ENCODE data around the gene AMDHD2.
"Not testable (repeated sequence)": the region's sequence is repeated elsewhere in the genome, so short reads cannot be mapped to it uniquely, and the experiment has no call there.

Gene AMDHD2

GRCh38 chr16:2475413-2476344, 44.5 kb upstream of the AMDHD2 start:
- peaks cover 18% of the 10 kb centered on the region for H3K4me1 ChIP-seq (ENCODE audit: control insufficient read depth, insufficient read depth, low read length)
- H3K4me3 ChIP-seq (ENCODE audit: low read depth, low read length) = peak overlapping the region; percentile 78
- H3K27me3 ChIP-seq (ENCODE audit: control insufficient read depth, insufficient read depth, low read length) = peaks cover 44% of the 10 kb centered on the region
- no peak overlapping the region for H3K27ac ChIP-seq (ENCODE audit: low read depth, low read length)
- H3K9ac ChIP-seq (ENCODE audit: low read length) = no peak overlapping the region
- no peaks in the 10 kb centered on the region for H3K9me3 ChIP-seq (ENCODE audit: control insufficient read depth, insufficient read depth, low read depth, low read length)
- H3K36me3 ChIP-seq (ENCODE audit: control insufficient read depth, insufficient read depth, low read length) = no peaks in the 10 kb centered on the region

DNA sequence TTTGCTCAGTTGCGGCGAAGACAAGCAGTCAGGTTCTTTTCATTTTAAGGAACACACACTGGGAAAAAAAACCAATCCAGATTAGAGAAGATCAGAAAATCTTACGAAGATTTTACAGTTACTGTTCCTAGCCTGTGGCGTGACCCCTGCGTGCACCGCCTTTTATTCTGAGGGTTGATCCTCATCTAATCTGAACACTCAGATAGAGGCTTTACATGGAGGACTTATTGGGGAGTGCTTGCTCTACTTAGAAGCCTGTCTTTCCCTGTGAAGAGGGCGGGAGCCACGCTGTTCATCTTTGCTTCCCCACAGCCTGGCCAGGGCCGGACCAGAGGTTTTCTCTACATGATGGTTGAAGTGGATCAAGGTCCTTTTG, 43.8 kb upstream of the AMDHD2 start:
- Histone ChIP-seq H3K4me3 (ENCODE audit: low read depth, low read length) (no peak overlapping the region), H3K9ac (ENCODE audit: low read length) (no peak overlapping the region)

DNA sequence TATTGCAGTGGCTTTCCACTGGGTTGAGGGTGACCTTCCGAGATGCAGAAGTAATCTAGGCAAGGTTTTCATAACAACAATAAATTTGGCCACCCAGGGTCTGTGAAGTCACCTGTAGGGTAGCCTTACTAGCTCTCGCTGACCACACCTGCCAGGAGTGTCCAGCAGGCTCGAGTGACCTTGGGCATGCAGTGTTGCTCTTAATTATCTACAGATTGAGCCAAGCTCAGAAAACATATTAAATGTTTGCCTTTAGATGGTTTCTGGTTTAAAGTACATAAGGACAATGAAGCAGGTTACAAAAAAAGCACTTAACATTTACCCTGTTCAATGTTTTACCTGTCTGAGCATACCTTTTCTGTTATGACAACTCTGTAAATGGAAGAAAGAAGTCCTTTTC, 43.4 kb upstream of the AMDHD2 start:
- H3K27ac ChIP-seq (ENCODE audit: low read depth, low read length) = no peak overlapping the region
- H3K36me3 ChIP-seq (ENCODE audit: control insufficient read depth, insufficient read depth, low read length) = no peaks in the 10 kb centered on the region
- H3K9ac ChIP-seq (ENCODE audit: low read length) = no peak overlapping the region
- H3K27me3 ChIP-seq (ENCODE audit: control insufficient read depth, insufficient read depth, low read length) = peaks cover 38% of the 10 kb centered on the region
- peaks cover 15% of the 10 kb centered on the region for H3K4me1 ChIP-seq (ENCODE audit: control insufficient read depth, insufficient read depth, low read length)
- H3K4me3 ChIP-seq (ENCODE audit: low read depth, low read length) = no peak overlapping the region
- H3K9me3 ChIP-seq (ENCODE audit: control insufficient read depth, insufficient read depth, low read depth, low read length) = no peaks in the 10 kb centered on the region

More for the DNA sequence above, 43.8 kb upstream of the AMDHD2 start:
- Histone ChIP-seq H3K4me1 (ENCODE audit: control insufficient read depth, insufficient read depth, low read length) (peaks cover 16% of the 10 kb centered on the region), H3K36me3 (ENCODE audit: control insufficient read depth, insufficient read depth, low read length) (no peaks in the 10 kb centered on the region), H3K27ac (ENCODE audit: low read depth, low read length) (no peak overlapping the region), H3K9me3 (ENCODE audit: control insufficient read depth, insufficient read depth, low read depth, low read length) (no peaks in the 10 kb centered on the region), H3K27me3 (ENCODE audit: control insufficient read depth, insufficient read depth, low read length) (peaks cover 42% of the 10 kb centered on the region)

DNA sequence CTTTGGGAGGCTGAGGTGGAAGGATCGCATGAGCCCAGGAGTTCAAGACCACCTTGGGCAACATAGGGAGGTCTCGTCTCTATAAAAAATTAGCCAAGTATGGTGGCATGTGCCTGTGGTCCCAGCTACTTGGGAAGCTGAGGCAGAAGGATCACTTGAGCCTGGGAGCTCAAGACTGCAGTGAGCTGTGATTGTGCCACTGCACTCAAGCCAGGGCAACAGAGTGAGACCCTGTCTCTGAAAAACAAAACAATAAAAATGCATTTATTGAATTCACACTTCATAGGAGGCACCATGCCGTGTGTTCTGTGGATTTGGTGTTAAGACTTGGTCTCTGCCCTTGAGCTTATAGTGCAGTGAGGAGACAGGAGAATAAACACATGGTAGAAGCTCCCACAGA, 42.8 kb upstream of the AMDHD2 start:
- Histone ChIP-seq H3K4me3 (ENCODE audit: low read depth, low read length) (no peak overlapping the region), H3K36me3 (ENCODE audit: control insufficient read depth, insufficient read depth, low read length) (no peaks in the 10 kb centered on the region), H3K9ac (ENCODE audit: low read length) (no peak overlapping the region), H3K9me3 (ENCODE audit: control insufficient read depth, insufficient read depth, low read depth, low read length) (no peaks in the 10 kb centered on the region), H3K27ac (ENCODE audit: low read depth, low read length) (no peak overlapping the region), H3K4me1 (ENCODE audit: control insufficient read depth, insufficient read depth, low read length) (peaks cover 9% of the 10 kb centered on the region), H3K27me3 (ENCODE audit: control insufficient read depth, insufficient read depth, low read length) (peaks cover 32% of the 10 kb centered on the region)

DNA sequence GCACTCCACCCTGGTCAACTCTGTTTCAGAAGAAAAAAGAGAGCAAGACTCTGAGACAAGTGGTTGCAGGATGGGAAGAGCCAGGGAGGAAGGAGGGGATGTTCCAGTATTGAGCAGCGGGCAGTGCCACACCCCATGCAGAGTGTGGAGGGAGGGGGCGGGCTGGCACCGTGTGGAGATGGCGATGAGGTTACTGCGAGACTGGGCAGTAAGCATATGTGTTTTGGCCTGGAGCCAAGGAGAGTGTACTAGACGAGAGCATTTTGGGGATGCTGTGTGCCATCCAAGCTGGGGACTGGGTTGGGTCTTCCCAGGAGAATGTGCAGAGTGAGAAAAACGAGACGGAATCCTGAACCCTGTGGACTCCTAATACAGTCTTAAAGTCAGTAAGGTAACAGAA, 41.9 kb upstream of the AMDHD2 start:
- Histone ChIP-seq H3K4me3 (ENCODE audit: low read depth, low read length) (no peak overlapping the region), H3K36me3 (ENCODE audit: control insufficient read depth, insufficient read depth, low read length) (no peaks in the 10 kb centered on the region), H3K27ac (ENCODE audit: low read depth, low read length) (no peak overlapping the region), H3K9ac (ENCODE audit: low read length) (no peak overlapping the region), H3K4me1 (ENCODE audit: control insufficient read depth, insufficient read depth, low read length) (peaks cover 2% of the 10 kb centered on the region), H3K27me3 (ENCODE audit: control insufficient read depth, insufficient read depth, low read length) (peaks cover 22% of the 10 kb centered on the region), H3K9me3 (ENCODE audit: control insufficient read depth, insufficient read depth, low read depth, low read length) (no peaks in the 10 kb centered on the region)

- not testable (repeated sequence) for H3K27ac ChIP-seq (ENCODE audit: low read depth, low read length); H3K9ac ChIP-seq (ENCODE audit: low read length); H3K4me1 ChIP-seq (ENCODE audit: control insufficient read depth, insufficient read depth, low read length)
These were observed 40.2 kb upstream of the AMDHD2 start for GRCh38 chr16:2479996-2480395.

DNA sequence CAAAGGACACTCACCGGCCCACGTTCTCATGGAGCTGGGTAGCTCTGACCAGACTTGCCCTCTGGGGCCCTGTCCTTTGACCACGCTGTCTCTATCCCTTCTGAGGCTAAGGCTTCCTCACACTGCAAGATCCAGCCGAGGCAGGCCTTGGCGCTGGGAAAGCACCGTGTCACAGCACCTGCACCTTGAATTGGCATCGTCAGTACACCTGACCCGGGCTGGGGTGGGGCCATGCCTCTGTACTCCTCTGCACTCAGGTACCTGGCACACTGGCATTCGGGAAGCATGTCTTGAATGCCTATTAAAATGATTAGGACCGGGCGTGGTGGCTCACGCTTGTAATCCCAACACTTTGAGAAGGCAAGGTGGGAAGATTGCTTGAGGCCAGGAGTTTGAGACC, 39.2 kb upstream of the AMDHD2 start:
- Histone ChIP-seq H3K36me3 (ENCODE audit: control insufficient read depth, insufficient read depth, low read length) (no peaks in the 10 kb centered on the region), H3K27ac (ENCODE audit: low read depth, low read length) (no peak overlapping the region), H3K9me3 (ENCODE audit: control insufficient read depth, insufficient read depth, low read depth, low read length) (no peaks in the 10 kb centered on the region), H3K27me3 (ENCODE audit: control insufficient read depth, insufficient read depth, low read length) (peaks cover 9% of the 10 kb centered on the region; the same call in 1 of the 2 replicates), H3K4me1 (ENCODE audit: control insufficient read depth, insufficient read depth, low read length) (no peaks in the 10 kb centered on the region), H3K4me3 (ENCODE audit: low read depth, low read length) (no peak overlapping the region), H3K9ac (ENCODE audit: low read length) (no peak overlapping the region)

More at GRCh38 chr16:2479996-2480395, 40.2 kb upstream of the AMDHD2 start:
- H3K27me3 ChIP-seq (ENCODE audit: control insufficient read depth, insufficient read depth, low read length) = peaks cover 14% of the 10 kb centered on the region; the same call in 1 of the 2 replicates
- not testable (repeated sequence) for H3K36me3 ChIP-seq (ENCODE audit: control insufficient read depth, insufficient read depth, low read length); H3K9me3 ChIP-seq (ENCODE audit: control insufficient read depth, insufficient read depth, low read depth, low read length); H3K4me3 ChIP-seq (ENCODE audit: low read depth, low read length)

- Histone ChIP-seq H3K4me1 (ENCODE audit: control insufficient read depth, insufficient read depth, low read length) (no peaks in the 10 kb centered on the region), H3K9me3 (ENCODE audit: control insufficient read depth, insufficient read depth, low read depth, low read length) (no peaks in the 10 kb centered on the region), H3K9ac (ENCODE audit: low read length) (no peak overlapping the region)
These were observed 38.5 kb upstream of the AMDHD2 start for GRCh38 chr16:2481676-2482075.

DNA sequence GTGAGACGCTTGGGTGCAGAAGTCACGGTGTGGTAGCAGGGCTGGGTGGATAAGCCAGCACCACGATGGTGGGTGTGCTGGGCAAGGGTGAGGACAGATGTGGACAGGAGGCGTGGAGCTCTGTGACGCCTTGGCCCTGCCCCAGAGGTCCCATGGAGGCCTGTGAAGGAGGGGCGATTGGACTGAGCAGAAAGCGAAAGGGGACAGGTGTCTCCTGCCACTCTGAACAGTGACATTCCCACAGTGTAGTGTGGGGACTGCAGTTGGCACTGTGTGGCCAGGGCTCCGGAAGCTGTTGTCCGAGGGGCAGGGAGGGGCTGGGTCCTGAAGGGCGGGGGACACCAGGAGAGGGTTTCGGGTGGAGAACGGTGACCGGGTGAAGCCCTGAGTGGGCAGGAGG, 37.9 kb upstream of the AMDHD2 start:
- Histone ChIP-seq H3K4me1 (ENCODE audit: control insufficient read depth, insufficient read depth, low read length) (peaks cover 4% of the 10 kb centered on the region), H3K27me3 (ENCODE audit: control insufficient read depth, insufficient read depth, low read length) (no peaks in the 10 kb centered on the region; the same call in 1 of the 2 replicates), H3K27ac (ENCODE audit: low read depth, low read length) (no peak overlapping the region), H3K9ac (ENCODE audit: low read length) (no peak overlapping the region), H3K4me3 (ENCODE audit: low read depth, low read length) (no peak overlapping the region), H3K36me3 (ENCODE audit: control insufficient read depth, insufficient read depth, low read length) (no peaks in the 10 kb centered on the region), H3K9me3 (ENCODE audit: control insufficient read depth, insufficient read depth, low read depth, low read length) (no peaks in the 10 kb centered on the region)

More at GRCh38 chr16:2481676-2482075, 38.5 kb upstream of the AMDHD2 start:
- Histone ChIP-seq H3K4me3 (ENCODE audit: low read depth, low read length) (no peak overlapping the region), H3K27me3 (ENCODE audit: control insufficient read depth, insufficient read depth, low read length) (peaks cover 1% of the 10 kb centered on the region; the same call in 1 of the 2 replicates), H3K36me3 (ENCODE audit: control insufficient read depth, insufficient read depth, low read length) (no peaks in the 10 kb centered on the region), H3K27ac (ENCODE audit: low read depth, low read length) (no peak overlapping the region)

GRCh38 chr16:2482708-2483534, 37.2 kb upstream of the AMDHD2 start:
- Histone ChIP-seq H3K27me3 (ENCODE audit: control insufficient read depth, insufficient read depth, low read length) (no peaks in the 10 kb centered on the region), H3K36me3 (ENCODE audit: control insufficient read depth, insufficient read depth, low read length) (no peaks in the 10 kb centered on the region), H3K27ac (ENCODE audit: low read depth, low read length) (no peak overlapping the region; the same call in 1 of the 2 replicates), H3K9ac (ENCODE audit: low read length) (no peak overlapping the region), H3K4me1 (ENCODE audit: control insufficient read depth, insufficient read depth, low read length) (peaks cover 11% of the 10 kb centered on the region), H3K9me3 (ENCODE audit: control insufficient read depth, insufficient read depth, low read depth, low read length) (no peaks in the 10 kb centered on the region), H3K4me3 (ENCODE audit: low read depth, low read length) (no peak overlapping the region)

Data from HUES6 (cell line).